Ramos (cell line): ENCODE data around the gene TRIM45.
"Not testable (repeated sequence)": the region's sequence is repeated elsewhere in the genome, so short reads cannot be mapped to it uniquely, and the experiment has no call there.

Source experiments
- in situ Hi-C: fragments of 300-500 bp; cut with MboI; formaldehyde crosslinking; loops from one replicate; pipeline ENCODE4 v1.14.3; 2022; ENCODE audit warnings: low sequenced_read_pairs; ENCODE audit not compliant: unreplicated experiment

Gene TRIM45

GRCh38 chr1:117104986-117105385, 16.6 kb downstream of the TRIM45 start:
- in situ Hi-C loops: no loop called here

GRCh38 chr1:117101858-117102257, 19.7 kb downstream of the TRIM45 start:
- in situ Hi-C loops: not testable (repeated sequence)

GRCh38 chr1:117101334-117101733, 20.2 kb downstream of the TRIM45 start:
- in situ Hi-C loops: no loop called here

GRCh38 chr1:117098287-117098890, 23.2 kb downstream of the TRIM45 start:
- in situ Hi-C loops: no loop called here

- in situ Hi-C loops: no loop called here
Measured at GRCh38 chr1:117097443-117097842, 24.1 kb downstream of the TRIM45 start.

- in situ Hi-C loops: no loop called here
Measured at GRCh38 chr1:117096951-117097408, 24.6 kb downstream of the TRIM45 start.

- in situ Hi-C loops: no loop called here
Measured at GRCh38 chr1:117094841-117095604, 26.5 kb downstream of the TRIM45 start.

- in situ Hi-C loops: no loop called here
Measured at GRCh38 chr1:117093870-117094621, 27.5 kb downstream of the TRIM45 start.

GRCh38 chr1:117093091-117093534, 28.4 kb downstream of the TRIM45 start:
- in situ Hi-C loops: no loop called here

- in situ Hi-C loops: no loop called here
Measured at GRCh38 chr1:117092594-117092993, 29.0 kb downstream of the TRIM45 start.

GRCh38 chr1:117089996-117090395, 31.6 kb downstream of the TRIM45 start:
- in situ Hi-C loops: no loop called here

GRCh38 chr1:117087686-117088085, 33.9 kb downstream of the TRIM45 start:
- in situ Hi-C loops: no loop called here

- in situ Hi-C loops: no loop called here
Measured at GRCh38 chr1:117084231-117084630, 37.3 kb downstream of the TRIM45 start.

- in situ Hi-C loops: no loop called here
Measured at GRCh38 chr1:117079737-117080136, 41.8 kb downstream of the TRIM45 start.

GRCh38 chr1:117077267-117077666, 44.3 kb downstream of the TRIM45 start:
- in situ Hi-C loops: no loop called here

- in situ Hi-C loops: no loop called here
Measured at GRCh38 chr1:117076648-117077047, 44.9 kb downstream of the TRIM45 start.

GRCh38 chr1:117070124-117070523, 51.4 kb downstream of the TRIM45 start:
- in situ Hi-C loops: no loop called here

- in situ Hi-C loops: no loop called here
Measured at GRCh38 chr1:117069220-117069844, 52.2 kb downstream of the TRIM45 start.

- in situ Hi-C loops: no loop called here
Measured at GRCh38 chr1:117068580-117068979, 53.0 kb downstream of the TRIM45 start.

- in situ Hi-C loops: no loop called here
Measured at GRCh38 chr1:117067533-117068370, 53.8 kb downstream of the TRIM45 start.
